Measurements from ENCODE around the gene NRAP. TPM values are rescaled to one million over a fixed set of nuclear protein-coding genes. Genes with fewer than 3 reads are reported as not detected.

The NRAP gene
- total and polyA plus RNA-seq, 10 of the 15 experiments (the other 5 are each of a cell fraction or from before 2014, with no cell fraction given): not detected

GRCh38 chr10:113553149-113553548, 110.7 kb downstream of the NRAP start:
- ChIA-PET SMC1A (ENCODE audit: uncharacterized antibody, unreplicated experiment) (no interaction called here), RAD21 (ENCODE audit: unreplicated experiment) (no interaction called here), CTCF (no interaction called here), POLR2A (no interaction called here)
- no peak overlapping the region for H3K9ac ChIP-seq (ENCODE audit: control insufficient read depth, insufficient read depth, low read length)
- no peak overlapping the region for H3K4me2 ChIP-seq (ENCODE audit: control insufficient read depth, insufficient read depth)
- DNase-seq (ENCODE audit: low read depth, low spot score): no peak
- no peaks in the 10 kb centered on the region for H3K36me3 ChIP-seq (ENCODE audit: control insufficient read depth in 2 of 2, insufficient read depth in 2 of 2, low read length in 1 of 2)
- WGBS (ENCODE audit: insufficient coverage, insufficient replicate concordance, low lambda C conversion rate, missing lambda C conversion rate): 47% methylated on average over 2 of the region's 2 CpGs
- no TSS peak for BruUV-seq (replicated peaks)
- no peaks in the 10 kb centered on the region; the same call in 1 of the 2 replicates for H3K4me1 ChIP-seq (ENCODE audit: control insufficient read depth, insufficient read depth, low read length)
- in situ Hi-C loops (cut with MboI): no loop called here
- no peak for FAIRE-seq
- H3K9me3 ChIP-seq (replicated peaks; ENCODE audit: control insufficient read depth, insufficient read depth, low read length): no peaks in the 10 kb centered on the region; the same call in 2 of the 3 replicates
- ATAC-seq: no peak
- H3K27ac ChIP-seq (ENCODE audit: control insufficient read depth, insufficient read depth): no peak overlapping the region
- H3K4me3 ChIP-seq: no peak overlapping the region
- H3K27me3 ChIP-seq (replicated peaks in 1 of 2; ENCODE audit: control insufficient read depth in 2 of 2, insufficient read depth in 2 of 2, low read length in 1 of 2): peaks cover 0 to 7% of the 10 kb centered on the region in 2 experiments; a peak in 3 of 4 replicates
- intact Hi-C loops (cut with micrococcal nuclease; ENCODE audit: unreplicated experiment): no loop called here
- H4K20me1 ChIP-seq (ENCODE audit: control insufficient read depth, insufficient read depth): no peaks in the 10 kb centered on the region
- no peak overlapping the region for H2AFZ ChIP-seq (ENCODE audit: control insufficient read depth, low read depth, low read length)
- TF ChIP-seq POLR2AphosphoS5 (IDR thresholded peaks at IDR 0.05; ENCODE audit: low read length) (no peak), ZNF384 (IDR thresholded peaks at IDR 0.05; ENCODE audit: borderline replicate concordance, low read depth, low read length) (no peak), TBL1XR1 (IDR thresholded peaks at IDR 0.05; ENCODE audit: low read depth, low read length) (no peak), NRF1 (conservative IDR thresholded peaks at IDR 0.05; ENCODE audit: low read depth, low read length) (no peak), ASH2L (IDR thresholded peaks at IDR 0.05; ENCODE audit: borderline replicate concordance, low read depth) (no peak), NFIC (IDR thresholded peaks at IDR 0.05; ENCODE audit: low read depth, low read length) (no peak), ATF3 (IDR thresholded peaks at IDR 0.05; ENCODE audit: borderline replicate concordance, extremely low read depth, low read depth, low read length) (no peak), CHD1 (IDR thresholded peaks at IDR 0.05; ENCODE audit: low read depth, low read length) (no peak), ETV6 (conservative IDR thresholded peaks at IDR 0.05 in 1 of 2, IDR thresholded peaks at IDR 0.05 in 1 of 2; ENCODE audit: borderline replicate concordance in 1 of 2, low read depth in 1 of 2) (no peak), TCF3 (IDR thresholded peaks at IDR 0.05; ENCODE audit: borderline replicate concordance, insufficient read depth, low read depth, low read length) (no peak)
- TF ChIP-seq, protein P1, sequence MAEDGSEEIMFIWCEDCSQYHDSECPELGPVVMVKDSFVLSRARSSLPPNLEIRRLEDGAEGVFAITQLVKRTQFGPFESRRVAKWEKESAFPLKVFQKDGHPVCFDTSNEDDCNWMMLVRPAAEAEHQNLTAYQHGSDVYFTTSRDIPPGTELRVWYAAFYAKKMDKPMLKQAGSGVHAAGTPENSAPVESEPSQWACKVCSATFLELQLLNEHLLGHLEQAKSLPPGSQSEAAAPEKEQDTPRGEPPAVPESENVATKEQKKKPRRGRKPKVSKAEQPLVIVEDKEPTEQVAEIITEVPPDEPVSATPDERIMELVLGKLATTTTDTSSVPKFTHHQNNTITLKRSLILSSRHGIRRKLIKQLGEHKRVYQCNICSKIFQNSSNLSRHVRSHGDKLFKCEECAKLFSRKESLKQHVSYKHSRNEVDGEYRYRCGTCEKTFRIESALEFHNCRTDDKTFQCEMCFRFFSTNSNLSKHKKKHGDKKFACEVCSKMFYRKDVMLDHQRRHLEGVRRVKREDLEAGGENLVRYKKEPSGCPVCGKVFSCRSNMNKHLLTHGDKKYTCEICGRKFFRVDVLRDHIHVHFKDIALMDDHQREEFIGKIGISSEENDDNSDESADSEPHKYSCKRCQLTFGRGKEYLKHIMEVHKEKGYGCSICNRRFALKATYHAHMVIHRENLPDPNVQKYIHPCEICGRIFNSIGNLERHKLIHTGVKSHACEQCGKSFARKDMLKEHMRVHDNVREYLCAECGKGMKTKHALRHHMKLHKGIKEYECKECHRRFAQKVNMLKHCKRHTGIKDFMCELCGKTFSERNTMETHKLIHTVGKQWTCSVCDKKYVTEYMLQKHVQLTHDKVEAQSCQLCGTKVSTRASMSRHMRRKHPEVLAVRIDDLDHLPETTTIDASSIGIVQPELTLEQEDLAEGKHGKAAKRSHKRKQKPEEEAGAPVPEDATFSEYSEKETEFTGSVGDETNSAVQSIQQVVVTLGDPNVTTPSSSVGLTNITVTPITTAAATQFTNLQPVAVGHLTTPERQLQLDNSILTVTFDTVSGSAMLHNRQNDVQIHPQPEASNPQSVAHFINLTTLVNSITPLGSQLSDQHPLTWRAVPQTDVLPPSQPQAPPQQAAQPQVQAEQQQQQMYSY (CRISPR knock-in tag; IDR thresholded peaks at IDR 0.05): no peak
- no peaks in the 10 kb centered on the region for H3K79me2 ChIP-seq (ENCODE audit: control insufficient read depth, insufficient read depth, low read length)

Data from GM12878 (cell line).